H1 (cell line): ENCODE results near the gene TAF1B. TPM values are rescaled to one million over a fixed set of nuclear protein-coding genes. Genes with fewer than 3 reads are reported as not detected.

Source experiments
- CTCF ChIA-PET: fragments of 300-600 bp; sonication (Branson Sonifier 250); formaldehyde crosslinking; loops from one replicate; lab custom pipeline; 2021; ENCODE audit not compliant: partially characterized antibody; lab: Charles Lee
- POLR2A ChIA-PET: fragments of 300-600 bp; sonication (Branson Sonifier 250); formaldehyde crosslinking; loops from one replicate; lab custom pipeline; 2021; ENCODE audit warnings: inconsistent platforms; ENCODE audit not compliant: partially characterized antibody; lab: Charles Lee
- DNase-seq, 2 experiments: peaks; one replicate each; pipeline versions ENCODE4 v3.0.0 to v3.0.0-alpha.2; 2010 to 2022; ENCODE audit warnings: low spot score in 2 of 2, low read depth in 1 of 2, mixed read lengths in 1 of 2
- FAIRE-seq: peaks from 2 replicates; lab custom pipeline; 2011; peaks lifted over from hg19 to GRCh38; lab: Jason Lieb, UNC
- H2AFZ ChIP-seq: 2 replicates; pipeline ENCODE4 v1.8.1; 2012; ENCODE audit warnings: low read length, inconsistent platforms
- H2AK5ac ChIP-seq: 2 replicates; pipeline ENCODE4 v1.6.1; 2013; ENCODE audit warnings: low read depth, low read length
- H2BK120ac ChIP-seq: replicated peaks from 2 replicates; pipeline ENCODE3; 2013; ENCODE audit warnings: low read depth, low read length, inconsistent platforms
- H2BK12ac ChIP-seq: 2 replicates; pipeline ENCODE4 v1.6.1; 2013; ENCODE audit warnings: low read depth, low read length
- H2BK15ac ChIP-seq: 2 replicates; pipeline ENCODE4 v1.6.1; 2013; ENCODE audit warnings: low read length
- H2BK20ac ChIP-seq: 2 replicates; pipeline ENCODE4 v1.6.1; 2013; ENCODE audit warnings: low read length
- H2BK5ac ChIP-seq: 2 replicates; pipeline ENCODE4 v1.6.1; 2013; ENCODE audit warnings: low read depth, low read length
- H3K14ac ChIP-seq: 2 replicates; pipeline ENCODE4 v1.6.1; 2013; ENCODE audit warnings: inconsistent platforms; ENCODE audit not compliant: insufficient read length
- H3K18ac ChIP-seq: 2 replicates; pipeline ENCODE4 v1.6.1; 2013; ENCODE audit warnings: low read length; ENCODE audit errors: extremely low read depth
- H3K23ac ChIP-seq: 2 replicates; pipeline ENCODE4 v1.6.1; 2013; ENCODE audit warnings: inconsistent platforms; ENCODE audit not compliant: insufficient read length
- H3K23me2 ChIP-seq: 2 replicates; pipeline ENCODE4 v1.6.1; 2013; ENCODE audit warnings: low read depth, low read length
- H3K27ac ChIP-seq: 2 replicates; pipeline ENCODE4 v1.6.1; 2011; ENCODE audit warnings: low read depth, low read length, inconsistent platforms
- H3K27me3 ChIP-seq, 4 experiments: replicated peaks in 1 of 4; 1 replicate in 1 of 4; 2 replicates in 3 of 4; pipeline versions ENCODE4 v1.6.1 to v1.8.1; 2011 to 2013; ENCODE audit warnings: low read length in 3 of 4, mild to moderate bottlenecking in 3 of 4, inconsistent platforms in 2 of 4, mixed read lengths in 2 of 4, moderate library complexity in 1 of 4; ENCODE audit not compliant: control insufficient read depth in 3 of 4, insufficient read depth in 3 of 4; ENCODE audit errors: extremely low read depth in 1 of 4
- H3K36me3 ChIP-seq, 4 experiments: 2 replicates each; pipeline versions ENCODE4 v1.6.1 to v1.8.1; 2011 to 2013; ENCODE audit warnings: mild to moderate bottlenecking in 4 of 4, low read length in 3 of 4, moderate library complexity in 2 of 4, control low read depth in 1 of 4, inconsistent platforms in 1 of 4; ENCODE audit not compliant: insufficient read depth in 4 of 4, control insufficient read depth in 2 of 4
- H3K4ac ChIP-seq: replicated peaks from 2 replicates; pipeline ENCODE3; 2013; ENCODE audit warnings: low read length, low read depth, mixed read lengths, inconsistent platforms; ENCODE audit not compliant: insufficient read length
- H3K4me1 ChIP-seq, 4 experiments: replicated peaks in 1 of 4; 1 replicate in 1 of 4; 2 replicates in 3 of 4; pipeline versions ENCODE4 v1.6.1 to v1.8.1; 2011 to 2013; ENCODE audit warnings: low read length in 3 of 4, inconsistent platforms in 2 of 4, mixed read lengths in 1 of 4; ENCODE audit not compliant: insufficient read depth in 4 of 4, control insufficient read depth in 3 of 4
- H3K4me2 ChIP-seq, 2 experiments: 2 replicates each; pipeline versions ENCODE4 v1.6.1 to v1.8.1; 2011 to 2013; ENCODE audit warnings: low read depth in 2 of 2, low read length in 2 of 2, control low read depth in 1 of 2, inconsistent platforms in 1 of 2, mild to moderate bottlenecking in 1 of 2; ENCODE audit not compliant: insufficient read depth in 1 of 2
- H3K4me3 ChIP-seq, 4 experiments: fragments of 200-600, 300-600 bp in 1 of 4; sonication (generic), shearing (Covaris generic), sonication (Bioruptor Twin) in 1 of 4; 2 replicates each; pipeline versions ENCODE4 v1.5.1 to v1.8.1; 2011 to 2016; ENCODE audit warnings: low read length in 4 of 4, low read depth in 3 of 4, control low read depth in 2 of 4, inconsistent platforms in 2 of 4, mild to moderate bottlenecking in 2 of 4, mixed read lengths in 1 of 4, moderate library complexity in 1 of 4; ENCODE audit not compliant: insufficient read depth in 2 of 4; ENCODE audit errors: extremely low read depth in 1 of 4
- H3K56ac ChIP-seq: replicated peaks from 2 replicates; pipeline ENCODE3; 2013; ENCODE audit warnings: low read depth, mild to moderate bottlenecking, mixed read lengths, low read length, inconsistent platforms; ENCODE audit not compliant: insufficient read length
- H3K79me1 ChIP-seq: 2 replicates; pipeline ENCODE4 v1.6.1; 2013; ENCODE audit warnings: low read depth, low read length, control low read depth
- H3K79me2 ChIP-seq, 2 experiments: 2 replicates each; pipeline versions ENCODE4 v1.6.1 to v1.8.1; 2012 to 2013; ENCODE audit warnings: low read length in 2 of 2, mild to moderate bottlenecking in 2 of 2, inconsistent platforms in 1 of 2; ENCODE audit not compliant: insufficient read depth in 2 of 2, control insufficient read depth in 1 of 2
- H3K9ac ChIP-seq, 4 experiments: replicated peaks in 1 of 4; 1 replicate in 1 of 4; 2 replicates in 3 of 4; pipeline versions ENCODE4 v1.6.1 to v1.8.1; 2011 to 2013; ENCODE audit warnings: low read depth in 3 of 4, low read length in 3 of 4, control low read depth in 2 of 4, mild to moderate bottlenecking in 2 of 4, moderate library complexity in 2 of 4, inconsistent platforms in 1 of 4; ENCODE audit errors: extremely low read depth in 1 of 4
- H3K9me3 ChIP-seq, 2 experiments: 2 replicates each; pipeline versions ENCODE4 v1.6.1 to v1.8.1; 2012 to 2013; ENCODE audit warnings: mild to moderate bottlenecking in 2 of 2, moderate library complexity in 2 of 2, control low read depth in 1 of 2, inconsistent platforms in 1 of 2, low read depth in 1 of 2, low read length in 1 of 2, mixed read lengths in 1 of 2; ENCODE audit not compliant: insufficient read depth in 2 of 2
- H4K20me1 ChIP-seq, 2 experiments: replicated peaks in 1 of 2; 2 replicates each; pipeline versions ENCODE3 to v1.8.1; 2011 to 2013; ENCODE audit warnings: inconsistent platforms in 2 of 2, low read length in 2 of 2, mild to moderate bottlenecking in 1 of 2; ENCODE audit not compliant: insufficient read depth in 2 of 2, control insufficient read depth in 1 of 2
- H4K5ac ChIP-seq: 2 replicates; pipeline ENCODE4 v1.6.1; 2013; ENCODE audit warnings: low read length, low read depth, mixed read lengths, inconsistent platforms; ENCODE audit not compliant: insufficient read length
- H4K8ac ChIP-seq: 2 replicates; pipeline ENCODE4 v1.8.0; 2013; ENCODE audit warnings: mild to moderate bottlenecking, moderate library complexity, low read length, inconsistent platforms; ENCODE audit not compliant: insufficient read depth; ENCODE audit errors: extremely low read depth
- H4K91ac ChIP-seq: replicated peaks from 2 replicates; pipeline ENCODE3; 2013; ENCODE audit warnings: low read length, mixed read lengths, inconsistent platforms; ENCODE audit not compliant: insufficient read length
- ASH2L ChIP-seq: fragments of 200-600, 300-600 bp; sonication (generic); IDR thresholded peaks from one replicate; pipeline ENCODE4 v1.7.1; 2017; ENCODE audit warnings: low read length
- EGR1 ChIP-seq: IDR thresholded peaks from 2 replicates; pipeline ENCODE4 v1.6.1; 2011; ENCODE audit warnings: low read depth, low read length, borderline replicate concordance
- FOSL1 ChIP-seq: IDR thresholded peaks from 2 replicates; pipeline ENCODE4 v1.6.1; 2011; ENCODE audit warnings: mild to moderate bottlenecking, low read depth, low read length, moderate library complexity; ENCODE audit not compliant: insufficient read depth
- POLR2AphosphoS5 ChIP-seq: IDR thresholded peaks from 2 replicates; pipeline ENCODE4 v1.6.1; 2011; ENCODE audit warnings: low read depth, low read length
- POU5F1 ChIP-seq: IDR thresholded peaks from 2 replicates; pipeline ENCODE4 v1.6.1; 2011; ENCODE audit warnings: low read depth, mild to moderate bottlenecking, low read length, moderate library complexity
- RNF2 ChIP-seq: fragments of 200-900, 300-1000 bp; sonication (generic); IDR thresholded peaks from 2 replicates; pipeline ENCODE4 v1.7.1; 2016; ENCODE audit warnings: borderline replicate concordance, low read depth, mild to moderate bottlenecking, antibody characterized with exemption, low read length; ENCODE audit not compliant: poor library complexity, severe bottlenecking; ENCODE audit errors: missing control alignments
- SP2 ChIP-seq: IDR thresholded peaks from 2 replicates; pipeline ENCODE4 v1.6.1; 2012; ENCODE audit warnings: mild to moderate bottlenecking, low read length, inconsistent platforms
- SP4 ChIP-seq: IDR thresholded peaks from 2 replicates; pipeline ENCODE4 v1.6.1; 2012; ENCODE audit warnings: low read length, inconsistent platforms
- WGBS, 2 experiments: shearing (Covaris generic) in 1 of 2; methylation state at CpG; one replicate each; pipeline versions ENCODE4 v1.1.6 to v1.1.7; 2013 to 2015; ENCODE audit warnings: low lambda C conversion rate in 2 of 2, mixed read lengths in 2 of 2, inconsistent platforms in 1 of 2, low coverage in 1 of 2, missing lambda C conversion rate in 1 of 2; ENCODE audit not compliant: insufficient replicate concordance in 2 of 2, insufficient coverage in 1 of 2, insufficient read length in 1 of 2; ENCODE audit errors: extremely low coverage in 1 of 2, missing lambda C conversion rate in 1 of 2; 5-methylcytosine and 5-hydroxymethylcytosine counted together
- polyA plus RNA-seq, 7 experiments: library from polyadenylated mRNA; depleted of rRNA in 3 of 7; stranded (reverse) in 5 of 7; unstranded in 2 of 7; fragments of >200 nt in 5 of 7; fragments of 200-250 nt in 2 of 7; gene quantifications; 1 replicate in 5 of 7; 2 replicates in 1 of 7; 4 replicates in 1 of 7; pipeline versions ENCODE4 v1.2.1 to v1.2.3, GENCODE V29; 2011 to 2013; ENCODE audit warnings: missing spikeins in 2 of 7, mixed read lengths in 2 of 7
- total RNA-seq: library from RNA; stranded (reverse); fragmentation: NEBNext Ultra II Directional; extraction: Animal tissue kit (Norgen Biotek cat#: 25700); gene quantifications from 2 replicates; pipeline ENCODE4 v1.2.1, GENCODE V29; 2021
- TF ChIP-seq, protein P1 (sequence below): IDR thresholded peaks from 2 replicates; pipeline ENCODE4 v1.6.1; 2012; ENCODE audit warnings: inconsistent platforms

Gene TAF1B
- total and polyA plus RNA-seq, 2 of the 8 experiments (the other 6 are each of a cell fraction or from before 2014, with no cell fraction given): 6.6 to 25.2 TPM

DNA sequence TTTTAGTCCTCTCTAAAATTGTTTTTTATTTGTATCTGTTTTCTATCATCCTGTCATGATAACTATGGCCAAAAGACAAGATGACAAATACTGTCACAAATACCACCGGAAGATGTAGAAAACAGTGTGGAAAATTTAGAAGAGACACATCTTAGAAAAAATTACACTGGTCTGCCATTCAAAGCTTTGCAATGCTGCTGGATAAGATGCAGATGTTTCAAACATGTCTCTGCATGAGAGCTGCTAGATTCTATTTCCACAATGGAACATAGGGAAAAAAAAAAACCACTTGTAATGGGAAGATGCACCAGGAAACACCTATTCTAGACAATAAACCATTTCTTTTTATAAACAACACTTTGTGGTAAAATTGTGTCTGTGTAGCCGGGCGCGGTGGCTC, 5.8 kb upstream of the TAF1B start:
- no peak overlapping the region for H2AFZ ChIP-seq
- TF ChIP-seq POU5F1: no peak
- no peak for TF ChIP-seq RNF2
- TF ChIP-seq, protein P1, sequence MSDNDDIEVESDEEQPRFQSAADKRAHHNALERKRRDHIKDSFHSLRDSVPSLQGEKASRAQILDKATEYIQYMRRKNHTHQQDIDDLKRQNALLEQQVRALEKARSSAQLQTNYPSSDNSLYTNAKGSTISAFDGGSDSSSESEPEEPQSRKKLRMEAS: no peak
- TF ChIP-seq POLR2AphosphoS5: no peak
- TF ChIP-seq SP4: no peak
- TF ChIP-seq ASH2L: no peak
- no peak for TF ChIP-seq SP2
- no peak for TF ChIP-seq FOSL1
- TF ChIP-seq EGR1: no peak
- H3K4me3 ChIP-seq: no peak overlapping the region
- H4K91ac ChIP-seq: no peak overlapping the region
- no peaks in the 10 kb centered on the region; a peak in 1 of 7 replicates for H3K27me3 ChIP-seq
- no peak overlapping the region for H2BK20ac ChIP-seq
- no peak overlapping the region for H3K9ac ChIP-seq
- H2BK12ac ChIP-seq: no peak overlapping the region
- H3K14ac ChIP-seq: no peak overlapping the region
- H2AK5ac ChIP-seq: no peak overlapping the region
- no peaks in the 10 kb centered on the region for H3K79me1 ChIP-seq
- no peak overlapping the region for H3K4ac ChIP-seq
- no peaks in the 10 kb centered on the region for H3K79me2 ChIP-seq
- no peaks in the 10 kb centered on the region for H3K9me3 ChIP-seq
- no peak overlapping the region for H3K56ac ChIP-seq
- FAIRE-seq (no peak), DNase-seq (no peak)
- no peaks in the 10 kb centered on the region for H4K20me1 ChIP-seq
- no peak overlapping the region for H3K23ac ChIP-seq
- H2BK5ac ChIP-seq: no peak overlapping the region
- CTCF ChIA-PET: interaction anchor here (2.1 kb wide), 1 partner anchor 23 kb away, joined by 7 read pairs; no protein-coding TSS in a partner anchor
- no peak overlapping the region for H2BK120ac ChIP-seq
- POLR2A ChIA-PET: interaction anchor here (1.3 kb wide), 1 partner anchor 20 kb away, joined by 3 read pairs; no protein-coding TSS in a partner anchor
- no peak overlapping the region for H3K27ac ChIP-seq
- H4K8ac ChIP-seq: no peak overlapping the region; the same call in 1 of the 2 replicates
- no peak overlapping the region for H3K4me2 ChIP-seq
- no peaks in the 10 kb centered on the region for H3K36me3 ChIP-seq
- no peaks in the 10 kb centered on the region for H3K23me2 ChIP-seq
- H3K18ac ChIP-seq: no peak overlapping the region
- H2BK15ac ChIP-seq: no peak overlapping the region
- no peaks in the 10 kb centered on the region for H3K4me1 ChIP-seq
- 93% methylated on average over 4 of the region's 4 CpGs; no CpG with 5 or more reads in 1 of the 2 experiments for WGBS, 2 experiments
- no peak overlapping the region for H4K5ac ChIP-seq
